Stimulated activated CD4-positive, alpha-beta T cell treated with anti-CD3 and anti-CD28 coated beads, Interleukin-1b, Interleukin-23, amount 100 ng/mL, for 24 hours (primary cell): Measurements from ENCODE around the gene CYSTM1.

Experiments used
- DNase-seq, 4 experiments: peaks; one replicate each; pipeline ENCODE4 v3.0.0-alpha.2; 2020; ENCODE audit warnings: low read depth in 4 of 4, low spot score in 1 of 4

The CYSTM1 gene

DNA sequence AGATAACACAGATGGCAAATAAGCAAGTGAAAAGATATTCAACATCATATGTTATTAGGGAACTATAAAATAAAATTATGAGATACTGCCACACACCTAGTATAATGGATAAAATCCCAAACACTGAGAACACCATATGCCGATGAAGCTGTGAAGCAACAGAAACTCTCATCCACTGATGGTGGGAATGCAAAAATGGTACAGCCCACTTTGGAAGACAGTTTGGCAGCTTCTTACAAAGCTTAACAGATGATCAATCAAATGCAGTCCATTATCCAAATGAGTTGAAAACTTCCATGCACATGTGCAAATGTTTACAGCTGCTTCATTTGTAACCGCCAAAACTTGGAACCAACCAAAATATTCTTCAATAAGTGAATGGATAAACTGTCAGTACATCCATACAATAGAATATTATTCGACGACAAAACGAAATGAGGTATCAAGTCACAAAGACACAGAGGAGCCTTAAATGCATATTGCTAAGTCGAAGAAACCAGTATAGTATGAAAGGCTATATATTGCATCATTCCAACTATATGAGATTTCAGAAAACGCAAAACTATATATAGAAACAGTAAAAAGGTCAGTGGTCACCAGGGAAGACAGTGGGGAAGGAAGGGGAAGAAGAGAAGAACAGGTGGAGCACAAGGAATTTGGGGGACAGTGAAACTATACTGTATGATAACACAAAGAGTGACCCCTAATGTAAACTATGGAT, 113.0 kb downstream of the CYSTM1 start:
- DNase-seq = no peak

DNA sequence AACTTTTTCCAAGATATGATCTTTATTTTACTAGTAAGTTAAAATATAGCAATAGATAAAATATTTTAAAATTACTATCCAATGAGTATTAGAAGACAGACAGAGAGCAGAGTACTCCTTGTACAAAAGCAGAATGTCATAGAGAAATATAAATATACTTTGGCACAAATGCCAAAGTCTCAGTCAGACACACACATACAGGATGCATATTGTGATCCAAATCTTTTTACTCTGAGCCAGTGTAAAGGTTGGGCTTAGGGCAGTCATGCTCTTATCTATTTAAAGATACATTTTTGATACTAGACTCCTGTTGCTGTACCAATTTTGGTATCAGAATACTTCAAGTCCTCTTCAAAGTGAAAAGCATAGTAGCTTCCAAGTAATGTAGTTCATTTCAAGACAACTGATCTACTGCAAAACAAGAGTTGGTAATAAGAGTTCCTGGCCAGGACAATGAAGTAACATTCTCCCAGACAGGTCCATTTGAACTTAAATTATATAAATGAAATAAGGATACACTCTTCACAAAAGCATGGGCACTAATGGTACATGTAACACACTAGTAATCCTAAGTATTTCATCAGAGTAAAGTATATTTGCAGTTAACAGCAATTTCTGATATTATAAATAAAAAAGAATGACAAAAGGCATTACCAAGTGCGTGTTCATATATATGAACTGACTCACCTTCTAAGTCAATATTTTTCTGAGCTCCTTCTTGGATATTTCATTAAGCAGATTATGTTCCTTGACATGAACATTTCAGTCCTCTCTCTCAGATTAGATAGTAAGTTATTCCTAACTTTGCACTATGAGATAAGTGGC, 117.4 kb downstream of the CYSTM1 start:
- DNase-seq = no peak
